Measurements from ENCODE around the gene ITM2B.
"Not testable (repeated sequence)": the region's sequence is repeated elsewhere in the genome, so short reads cannot be mapped to it uniquely, and the experiment has no call there.

The ITM2B gene

DNA sequence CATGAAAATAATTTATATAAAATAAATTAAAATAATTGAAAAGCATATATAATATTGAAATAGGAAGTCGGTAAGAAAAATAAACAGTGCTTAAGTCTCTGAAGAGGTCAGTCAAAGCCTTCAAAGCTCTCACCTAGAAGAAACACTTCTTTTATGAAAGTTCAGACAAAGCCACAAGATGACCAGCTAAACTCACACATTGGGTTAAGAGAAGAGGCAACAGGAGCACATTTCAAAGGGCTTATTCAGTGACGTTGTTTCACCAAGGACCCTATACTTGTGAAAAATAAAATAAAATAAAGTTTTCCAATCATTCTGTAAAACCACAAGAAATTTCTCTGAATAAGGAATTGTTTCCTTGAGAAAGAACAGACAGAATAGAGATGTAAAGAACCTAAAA, 2.5 kb upstream of the ITM2B start:
- no peak for DNase-seq

GRCh38 chr13:48231080-48231479, 1.9 kb upstream of the ITM2B start:
- no peak for DNase-seq

GRCh38 chr13:48231933-48232332, 1.1 kb upstream of the ITM2B start:
- no peak for DNase-seq

DNA sequence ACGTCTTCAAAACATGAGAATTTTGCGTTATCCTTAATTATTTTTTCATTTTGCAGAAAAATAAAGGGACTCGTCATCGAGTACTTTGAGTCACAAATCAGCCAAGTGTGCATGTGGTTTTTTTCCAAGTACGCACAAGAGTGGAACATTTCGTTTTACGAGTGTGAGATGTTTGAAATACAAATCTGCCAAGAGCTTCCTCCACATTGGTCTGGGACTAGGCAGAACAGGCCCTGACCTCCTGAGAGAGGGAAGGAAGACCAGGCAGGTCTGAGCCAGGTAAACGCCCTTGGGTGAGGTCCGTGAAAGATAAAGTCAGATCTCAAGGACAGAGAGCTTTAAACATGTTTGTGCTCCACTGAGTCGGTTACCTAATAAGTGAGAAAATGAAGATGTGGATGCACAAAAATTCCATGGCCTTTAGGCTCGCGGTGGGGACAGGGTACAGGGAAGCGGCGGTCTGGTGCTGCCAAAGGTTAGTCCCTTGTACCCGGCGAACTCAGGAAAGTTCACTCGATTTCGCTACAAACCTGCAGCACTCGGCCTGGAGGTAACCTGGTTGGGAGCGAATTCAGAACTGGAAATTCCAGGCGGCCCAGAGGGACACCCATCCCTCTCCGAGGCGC, 473 bp upstream of the ITM2B start:
- no peak for DNase-seq

GRCh38 chr13:48233889-48234488, 983 bp downstream of the ITM2B start:
- DNase-seq = no peak

DNA sequence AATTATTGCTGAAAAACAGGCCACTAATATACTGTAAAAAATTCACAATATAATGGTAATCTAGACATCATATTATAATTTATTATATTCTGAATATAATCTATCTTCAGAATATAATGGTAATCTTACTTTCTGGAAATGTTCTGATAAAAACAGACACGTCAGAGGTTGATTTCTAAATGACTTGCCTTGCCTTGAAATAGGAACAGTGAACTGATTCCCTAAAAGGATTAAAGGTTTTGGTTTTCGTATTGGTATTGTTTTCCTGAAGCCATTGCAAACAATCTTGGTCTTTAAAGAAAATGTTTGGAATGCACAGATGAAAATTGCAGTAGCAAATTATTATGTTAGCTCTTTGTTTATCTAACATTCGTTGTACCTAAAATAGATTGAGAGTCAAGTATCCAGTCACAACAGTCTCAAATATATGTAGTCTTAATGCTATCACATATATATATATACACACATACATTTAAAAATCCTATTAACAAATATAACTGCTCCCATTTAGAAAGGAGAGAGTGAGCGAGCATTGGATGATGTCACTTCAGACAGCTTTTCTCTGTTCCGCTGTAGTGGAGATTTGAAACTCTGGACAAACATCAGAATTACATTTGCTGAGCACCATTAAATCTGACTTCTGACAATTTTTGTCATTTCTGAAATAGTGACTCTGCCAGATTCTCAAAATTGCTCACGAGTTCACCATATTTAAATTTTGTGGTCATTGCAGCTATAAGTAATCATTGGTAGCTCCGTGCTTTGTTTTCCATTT, 1.7 kb downstream of the ITM2B start:
- DNase-seq = no peak

DNA sequence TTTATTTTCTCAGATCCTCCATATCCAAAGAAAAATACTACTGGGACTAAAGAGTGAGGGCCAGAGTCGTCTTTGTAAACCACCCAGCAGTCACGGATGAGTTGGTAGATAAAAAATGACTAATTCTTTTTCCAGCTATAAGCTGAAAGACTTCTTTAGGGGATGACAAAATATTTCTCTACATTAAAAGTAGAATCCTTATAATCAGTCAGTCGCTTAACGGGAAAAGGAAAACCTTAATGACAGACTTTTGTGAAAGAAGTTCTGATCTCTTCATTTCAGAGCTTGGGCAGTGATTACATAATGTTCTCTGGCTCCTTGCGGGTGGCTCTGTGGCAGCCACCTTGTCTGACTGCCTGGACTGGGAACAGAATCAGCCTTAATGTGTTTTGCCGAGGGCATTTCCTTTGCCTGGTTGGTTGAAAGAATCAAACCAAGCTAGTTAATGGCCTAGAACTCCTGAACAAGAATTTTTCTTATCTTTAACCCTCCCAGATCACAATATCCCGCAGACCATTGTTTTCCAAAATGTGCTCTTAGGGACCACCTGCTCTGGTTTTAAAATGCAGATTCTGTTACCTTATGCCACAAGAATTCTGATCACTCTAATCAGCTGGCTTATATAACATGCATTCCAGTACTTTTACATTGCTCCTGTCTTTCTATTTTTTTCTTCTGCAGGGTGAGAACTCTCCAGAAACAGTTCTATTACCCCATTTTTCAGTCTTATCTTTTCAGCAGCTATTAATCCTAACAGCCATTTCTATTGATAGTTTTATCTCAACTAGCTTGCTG, 2.5 kb downstream of the ITM2B start:
- DNase-seq = no peak

GRCh38 chr13:48236528-48237353, 3.7 kb downstream of the ITM2B start:
- no peak for DNase-seq

DNA sequence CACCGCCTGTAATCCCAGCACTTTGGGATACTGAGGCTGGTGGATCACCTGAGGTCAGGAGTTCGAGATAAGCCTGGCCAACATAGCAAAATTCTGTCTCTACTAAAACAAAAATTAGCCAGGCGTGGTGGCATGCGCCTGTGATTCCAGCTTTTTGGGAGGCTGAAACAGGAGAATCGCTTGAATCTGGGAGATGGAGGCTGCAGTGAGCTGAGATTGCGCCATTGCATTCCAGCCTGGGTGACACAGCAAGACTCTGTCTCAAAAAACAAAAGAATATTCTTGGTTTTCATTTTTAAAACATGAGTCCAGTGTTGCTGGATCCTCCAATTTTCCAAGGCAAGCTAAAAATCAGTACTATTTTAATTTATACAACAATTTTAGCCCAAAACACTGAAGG, 6.4 kb downstream of the ITM2B start:
- not testable (repeated sequence) for DNase-seq

DNA sequence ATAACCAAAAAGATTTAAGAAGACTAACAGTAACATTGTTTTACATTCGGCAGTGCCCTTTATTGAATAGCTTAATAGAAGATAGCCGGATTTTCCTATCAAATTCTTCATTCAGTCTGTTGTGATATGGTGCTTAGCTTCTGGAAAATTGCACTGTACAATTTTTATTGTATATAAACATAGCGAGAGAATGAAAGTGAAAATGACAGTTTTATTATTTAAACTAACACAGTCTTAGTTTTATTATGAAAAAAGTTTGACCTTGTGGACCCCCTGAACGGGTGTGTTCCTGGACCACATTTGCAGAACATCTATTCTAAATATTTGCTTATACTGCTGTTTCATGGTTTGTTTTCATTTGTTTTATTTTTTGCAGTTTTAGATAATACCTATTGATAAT, 8.6 kb downstream of the ITM2B start:
- DNase-seq = no peak

GRCh38 chr13:48242677-48243076, 9.7 kb downstream of the ITM2B start:
- DNase-seq = no peak

GRCh38 chr13:48244159-48244558, 11.2 kb downstream of the ITM2B start:
- DNase-seq = no peak

GRCh38 chr13:48246102-48246501, 13.1 kb downstream of the ITM2B start:
- no peak for DNase-seq

- no peak for DNase-seq
These were observed 16.0 kb downstream of the ITM2B start for GRCh38 chr13:48249018-48249417.

GRCh38 chr13:48251611-48252081, 18.6 kb downstream of the ITM2B start:
- DNase-seq = no peak

DNA sequence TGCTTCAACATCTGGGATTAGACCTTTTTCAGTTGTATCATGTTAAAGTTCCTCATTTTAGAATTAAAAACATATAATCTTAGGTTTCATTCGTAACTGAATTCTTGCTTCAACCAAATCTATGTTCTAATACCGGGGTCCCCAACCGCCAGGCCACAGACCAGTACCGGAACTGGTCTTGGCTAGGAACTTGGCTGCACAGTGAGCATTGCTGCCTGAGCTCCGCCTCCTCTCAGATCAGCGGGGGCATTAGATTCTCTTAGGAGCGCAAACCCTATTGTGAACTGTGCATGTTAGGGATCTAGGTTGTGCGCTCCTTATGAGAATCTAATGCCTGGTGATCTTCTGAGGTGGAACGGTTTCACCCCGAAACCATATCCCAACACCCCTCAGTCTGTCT, 19.2 kb downstream of the ITM2B start:
- no peak for DNase-seq

DNA sequence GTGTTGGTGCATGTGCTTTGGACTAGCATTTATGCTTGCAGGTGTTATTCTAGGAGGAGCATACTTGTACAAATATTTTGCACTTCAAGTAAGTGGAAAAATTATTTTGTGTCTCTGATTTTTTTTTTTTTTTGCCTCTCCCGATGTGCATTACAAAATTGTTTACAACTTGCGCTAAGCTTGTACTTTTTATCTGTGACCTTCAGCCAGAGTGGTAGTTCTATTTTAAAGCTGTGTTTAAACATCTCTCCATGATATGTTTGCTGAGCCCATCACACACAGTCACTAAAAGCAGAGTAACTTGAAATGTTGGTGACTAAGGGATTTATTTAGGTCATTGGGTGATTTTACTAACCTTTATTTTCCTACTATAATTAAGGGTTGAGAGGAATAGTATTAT, 20.8 kb downstream of the ITM2B start:
- no peak for DNase-seq

GRCh38 chr13:48255090-48255489, 22.1 kb downstream of the ITM2B start:
- no peak for DNase-seq

GRCh38 chr13:48255954-48256353, 22.9 kb downstream of the ITM2B start:
- DNase-seq = no peak

GRCh38 chr13:48258002-48258401, 25.0 kb downstream of the ITM2B start:
- no peak for DNase-seq

- no peak for DNase-seq
These were observed 25.4 kb downstream of the ITM2B start for GRCh38 chr13:48258430-48258829.

- no peak for DNase-seq
These were observed 28.0 kb downstream of the ITM2B start for GRCh38 chr13:48260970-48261369.
